Ramos (cell line): Measurements from ENCODE around the gene OLFML2B.

ENCODE experiments used
- in situ Hi-C: fragments of 300-500 bp; cut with MboI; formaldehyde crosslinking; loops from one replicate; pipeline ENCODE4 v1.14.3; 2022; ENCODE audit warnings: low sequenced_read_pairs; ENCODE audit not compliant: unreplicated experiment

Gene OLFML2B

GRCh38 chr1:161951646-161952045 is 72.0 kb downstream of the OLFML2B start:
- in situ Hi-C loops = no loop called here

- in situ Hi-C loops = no loop called here
Measured at GRCh38 chr1:161950377-161950776, 73.3 kb downstream of the OLFML2B start.

- in situ Hi-C loops = no loop called here
Measured at GRCh38 chr1:161949548-161949947, 74.1 kb downstream of the OLFML2B start.

GRCh38 chr1:161948435-161948834 is 75.2 kb downstream of the OLFML2B start:
- in situ Hi-C loops = no loop called here

GRCh38 chr1:161946071-161946987 is 77.3 kb downstream of the OLFML2B start:
- in situ Hi-C loops = no loop called here

GRCh38 chr1:161945306-161946060 is 78.2 kb downstream of the OLFML2B start:
- in situ Hi-C loops = no loop called here

- in situ Hi-C loops = no loop called here
Measured at GRCh38 chr1:161944381-161944780, 79.3 kb downstream of the OLFML2B start.

- in situ Hi-C loops = no loop called here
Measured at GRCh38 chr1:161943737-161944136, 79.9 kb downstream of the OLFML2B start.

GRCh38 chr1:161941726-161942436 is 81.8 kb downstream of the OLFML2B start:
- in situ Hi-C loops = no loop called here

- in situ Hi-C loops = no loop called here
Measured at GRCh38 chr1:161940866-161941591, 82.6 kb downstream of the OLFML2B start.

GRCh38 chr1:161936786-161937185 is 86.9 kb downstream of the OLFML2B start:
- in situ Hi-C loops = no loop called here

- in situ Hi-C loops = no loop called here
Measured at GRCh38 chr1:161935264-161935663, 88.4 kb downstream of the OLFML2B start.

- in situ Hi-C loops = no loop called here
Measured at GRCh38 chr1:161933592-161934588, 89.8 kb downstream of the OLFML2B start.
